ENCODE data around the gene TP73. TPM values are rescaled to one million over a fixed set of nuclear protein-coding genes. Genes with fewer than 3 reads are reported as not detected.

The TP73 gene
- polyA plus RNA-seq, 1 donor from 2014 or later: not detected

DNA sequence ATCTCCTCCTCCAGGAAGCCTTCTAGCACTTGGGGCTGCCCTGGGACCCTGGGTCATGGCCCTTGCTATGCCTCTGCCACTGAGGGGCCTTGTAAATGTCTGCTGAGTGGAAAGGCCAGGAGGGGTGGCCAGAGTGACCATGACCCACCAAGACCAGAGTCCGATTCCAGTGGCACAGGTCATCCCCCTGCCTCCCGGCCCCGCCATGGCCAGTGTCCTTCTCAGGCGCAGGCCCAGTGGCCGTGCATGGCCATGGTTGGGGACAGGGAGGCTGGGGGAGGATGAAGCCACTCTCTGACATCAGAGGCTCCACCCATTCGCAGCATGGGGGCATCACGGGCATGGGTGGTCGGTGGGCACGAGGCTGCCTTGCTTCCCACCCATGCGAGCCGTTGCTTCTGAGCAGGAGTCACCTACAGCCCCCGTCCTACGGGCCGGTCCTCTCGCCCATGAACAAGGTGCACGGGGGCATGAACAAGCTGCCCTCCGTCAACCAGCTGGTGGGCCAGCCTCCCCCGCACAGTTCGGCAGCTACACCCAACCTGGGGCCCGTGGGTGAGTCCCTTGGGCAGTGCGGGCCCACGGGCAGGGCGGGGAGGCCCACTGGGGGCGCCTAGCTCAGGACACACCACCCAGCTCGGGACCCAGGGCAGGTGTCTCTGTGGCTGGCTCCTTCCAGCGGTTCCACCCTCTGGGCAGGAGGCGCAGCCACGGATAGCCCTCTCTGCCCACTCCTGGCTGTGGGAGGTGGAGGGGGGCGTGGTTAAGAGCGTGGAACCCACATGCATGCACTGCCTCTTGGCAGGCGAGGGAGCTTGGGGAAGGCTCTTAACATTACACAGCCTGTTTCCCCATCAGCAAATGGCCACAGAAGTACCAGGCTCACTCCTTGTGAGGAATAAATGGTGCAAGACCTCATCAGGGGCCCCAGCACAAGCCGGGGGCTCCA lies 77.6 kb downstream of the TP73 start:
- Histone ChIP-seq H3K79me2 (replicated peaks; ENCODE audit: insufficient read depth, low read length) (no peaks in the 10 kb centered on the region), H3K27ac (ENCODE audit: low read length) (no peak overlapping the region), H3K36me3 (ENCODE audit: insufficient read depth, low read length) (no peaks in the 10 kb centered on the region), H3K9me3 (ENCODE audit: low read length) (no peaks in the 10 kb centered on the region), H3K9me2 (ENCODE audit: insufficient read depth, low read length) (no peaks in the 10 kb centered on the region), H3K9ac (ENCODE audit: low read length) (no peak overlapping the region), H3K4me3 (ENCODE audit: low read length) (no peak overlapping the region), H4K20me1 (ENCODE audit: insufficient read depth) (no peaks in the 10 kb centered on the region), H3F3A (ENCODE audit: insufficient read depth, low read length, poor library complexity, severe bottlenecking) (no peaks in the 10 kb centered on the region), H3K4me2 (ENCODE audit: low read length) (no peak overlapping the region), H3K27me3 (ENCODE audit: insufficient read depth, low read depth, low read length) (no peaks in the 10 kb centered on the region), H2AFZ (ENCODE audit: low read depth, low read length) (no peak overlapping the region)
- TF ChIP-seq, protein P1, sequence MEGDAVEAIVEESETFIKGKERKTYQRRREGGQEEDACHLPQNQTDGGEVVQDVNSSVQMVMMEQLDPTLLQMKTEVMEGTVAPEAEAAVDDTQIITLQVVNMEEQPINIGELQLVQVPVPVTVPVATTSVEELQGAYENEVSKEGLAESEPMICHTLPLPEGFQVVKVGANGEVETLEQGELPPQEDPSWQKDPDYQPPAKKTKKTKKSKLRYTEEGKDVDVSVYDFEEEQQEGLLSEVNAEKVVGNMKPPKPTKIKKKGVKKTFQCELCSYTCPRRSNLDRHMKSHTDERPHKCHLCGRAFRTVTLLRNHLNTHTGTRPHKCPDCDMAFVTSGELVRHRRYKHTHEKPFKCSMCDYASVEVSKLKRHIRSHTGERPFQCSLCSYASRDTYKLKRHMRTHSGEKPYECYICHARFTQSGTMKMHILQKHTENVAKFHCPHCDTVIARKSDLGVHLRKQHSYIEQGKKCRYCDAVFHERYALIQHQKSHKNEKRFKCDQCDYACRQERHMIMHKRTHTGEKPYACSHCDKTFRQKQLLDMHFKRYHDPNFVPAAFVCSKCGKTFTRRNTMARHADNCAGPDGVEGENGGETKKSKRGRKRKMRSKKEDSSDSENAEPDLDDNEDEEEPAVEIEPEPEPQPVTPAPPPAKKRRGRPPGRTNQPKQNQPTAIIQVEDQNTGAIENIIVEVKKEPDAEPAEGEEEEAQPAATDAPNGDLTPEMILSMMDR (IDR thresholded peaks at IDR 0.05; ENCODE audit: poor library complexity, severe bottlenecking): no peak
- TF ChIP-seq SMC3 (conservative IDR thresholded peaks at IDR 0.05; ENCODE audit: poor library complexity) (no peak), POLR2AphosphoS5 (IDR thresholded peaks at IDR 0.05) (no peak), MXI1 (conservative IDR thresholded peaks at IDR 0.05; ENCODE audit: poor library complexity, severe bottlenecking) (no peak), TAF1 (IDR thresholded peaks at IDR 0.05; ENCODE audit: low read depth) (no peak), RAD21 (conservative IDR thresholded peaks at IDR 0.05) (no peak), EP300 (conservative IDR thresholded peaks at IDR 0.05; ENCODE audit: poor library complexity, severe bottlenecking) (no peak)
- TF ChIP-seq, protein P2, sequence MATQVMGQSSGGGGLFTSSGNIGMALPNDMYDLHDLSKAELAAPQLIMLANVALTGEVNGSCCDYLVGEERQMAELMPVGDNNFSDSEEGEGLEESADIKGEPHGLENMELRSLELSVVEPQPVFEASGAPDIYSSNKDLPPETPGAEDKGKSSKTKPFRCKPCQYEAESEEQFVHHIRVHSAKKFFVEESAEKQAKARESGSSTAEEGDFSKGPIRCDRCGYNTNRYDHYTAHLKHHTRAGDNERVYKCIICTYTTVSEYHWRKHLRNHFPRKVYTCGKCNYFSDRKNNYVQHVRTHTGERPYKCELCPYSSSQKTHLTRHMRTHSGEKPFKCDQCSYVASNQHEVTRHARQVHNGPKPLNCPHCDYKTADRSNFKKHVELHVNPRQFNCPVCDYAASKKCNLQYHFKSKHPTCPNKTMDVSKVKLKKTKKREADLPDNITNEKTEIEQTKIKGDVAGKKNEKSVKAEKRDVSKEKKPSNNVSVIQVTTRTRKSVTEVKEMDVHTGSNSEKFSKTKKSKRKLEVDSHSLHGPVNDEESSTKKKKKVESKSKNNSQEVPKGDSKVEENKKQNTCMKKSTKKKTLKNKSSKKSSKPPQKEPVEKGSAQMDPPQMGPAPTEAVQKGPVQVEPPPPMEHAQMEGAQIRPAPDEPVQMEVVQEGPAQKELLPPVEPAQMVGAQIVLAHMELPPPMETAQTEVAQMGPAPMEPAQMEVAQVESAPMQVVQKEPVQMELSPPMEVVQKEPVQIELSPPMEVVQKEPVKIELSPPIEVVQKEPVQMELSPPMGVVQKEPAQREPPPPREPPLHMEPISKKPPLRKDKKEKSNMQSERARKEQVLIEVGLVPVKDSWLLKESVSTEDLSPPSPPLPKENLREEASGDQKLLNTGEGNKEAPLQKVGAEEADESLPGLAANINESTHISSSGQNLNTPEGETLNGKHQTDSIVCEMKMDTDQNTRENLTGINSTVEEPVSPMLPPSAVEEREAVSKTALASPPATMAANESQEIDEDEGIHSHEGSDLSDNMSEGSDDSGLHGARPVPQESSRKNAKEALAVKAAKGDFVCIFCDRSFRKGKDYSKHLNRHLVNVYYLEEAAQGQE (IDR thresholded peaks at IDR 0.05; ENCODE audit: borderline replicate concordance): no peak

DNA sequence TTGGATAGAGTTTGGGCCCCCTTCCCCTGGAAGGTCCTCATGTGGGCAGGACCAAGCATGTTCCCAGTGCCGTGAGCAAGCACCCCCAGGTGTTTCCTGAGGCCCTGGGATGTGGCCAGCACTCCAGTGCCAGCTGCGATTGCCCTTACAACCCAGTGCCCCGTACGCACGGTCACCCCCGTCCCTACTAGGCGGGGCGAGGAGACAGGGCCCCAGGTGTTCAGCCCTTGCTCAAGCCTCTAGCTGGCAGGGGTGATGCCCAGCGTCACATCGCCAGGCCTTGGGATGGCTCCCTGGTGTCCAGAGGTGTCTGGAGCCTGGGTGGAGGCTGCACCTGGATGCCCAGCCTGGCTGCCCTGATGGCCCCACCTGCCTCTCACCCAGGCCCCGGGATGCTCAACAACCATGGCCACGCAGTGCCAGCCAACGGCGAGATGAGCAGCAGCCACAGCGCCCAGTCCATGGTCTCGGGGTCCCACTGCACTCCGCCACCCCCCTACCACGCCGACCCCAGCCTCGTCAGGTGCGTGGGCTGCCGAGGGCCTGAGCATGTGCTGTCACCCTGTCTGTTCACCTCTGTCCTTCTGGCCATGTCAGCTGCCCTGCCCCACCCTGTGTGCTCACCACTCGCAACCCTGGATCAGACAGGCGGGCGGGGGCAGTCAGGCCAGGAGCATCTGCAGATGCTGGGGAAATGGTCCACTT lies 78.4 kb downstream of the TP73 start:
- Histone ChIP-seq H3F3A (ENCODE audit: insufficient read depth, low read length, poor library complexity, severe bottlenecking) (no peaks in the 10 kb centered on the region), H2AFZ (ENCODE audit: low read depth, low read length) (no peak overlapping the region), H4K20me1 (ENCODE audit: insufficient read depth) (no peaks in the 10 kb centered on the region), H3K9ac (ENCODE audit: low read length) (no peak overlapping the region), H3K9me2 (ENCODE audit: insufficient read depth, low read length) (no peaks in the 10 kb centered on the region), H3K79me2 (replicated peaks; ENCODE audit: insufficient read depth, low read length) (no peaks in the 10 kb centered on the region), H3K27me3 (ENCODE audit: insufficient read depth, low read depth, low read length) (no peaks in the 10 kb centered on the region), H3K36me3 (ENCODE audit: insufficient read depth, low read length) (no peaks in the 10 kb centered on the region), H3K27ac (ENCODE audit: low read length) (no peak overlapping the region), H3K4me3 (ENCODE audit: low read length) (no peak overlapping the region), H3K4me2 (ENCODE audit: low read length) (no peak overlapping the region), H3K9me3 (ENCODE audit: low read length) (no peaks in the 10 kb centered on the region)
- TF ChIP-seq EP300 (conservative IDR thresholded peaks at IDR 0.05; ENCODE audit: poor library complexity, severe bottlenecking): no peak
- no peak for TF ChIP-seq POLR2AphosphoS5 (IDR thresholded peaks at IDR 0.05)
- TF ChIP-seq TAF1 (IDR thresholded peaks at IDR 0.05; ENCODE audit: low read depth): no peak
- TF ChIP-seq MXI1 (conservative IDR thresholded peaks at IDR 0.05; ENCODE audit: poor library complexity, severe bottlenecking): no peak
- TF ChIP-seq EZH2 (IDR thresholded peaks at IDR 0.05; ENCODE audit: borderline replicate concordance, insufficient read depth, low read length, poor library complexity, severe bottlenecking): no peak
- TF ChIP-seq, protein P2 (IDR thresholded peaks at IDR 0.05; ENCODE audit: borderline replicate concordance): no peak
- no peak for TF ChIP-seq RAD21 (conservative IDR thresholded peaks at IDR 0.05)
- TF ChIP-seq, protein P1 (IDR thresholded peaks at IDR 0.05; ENCODE audit: poor library complexity, severe bottlenecking): no peak
- TF ChIP-seq SMC3 (conservative IDR thresholded peaks at IDR 0.05; ENCODE audit: poor library complexity): no peak

Data from neural cell (in vitro differentiated cells).